ENCODE results near the gene LRRC71.

Gene LRRC71

DNA sequence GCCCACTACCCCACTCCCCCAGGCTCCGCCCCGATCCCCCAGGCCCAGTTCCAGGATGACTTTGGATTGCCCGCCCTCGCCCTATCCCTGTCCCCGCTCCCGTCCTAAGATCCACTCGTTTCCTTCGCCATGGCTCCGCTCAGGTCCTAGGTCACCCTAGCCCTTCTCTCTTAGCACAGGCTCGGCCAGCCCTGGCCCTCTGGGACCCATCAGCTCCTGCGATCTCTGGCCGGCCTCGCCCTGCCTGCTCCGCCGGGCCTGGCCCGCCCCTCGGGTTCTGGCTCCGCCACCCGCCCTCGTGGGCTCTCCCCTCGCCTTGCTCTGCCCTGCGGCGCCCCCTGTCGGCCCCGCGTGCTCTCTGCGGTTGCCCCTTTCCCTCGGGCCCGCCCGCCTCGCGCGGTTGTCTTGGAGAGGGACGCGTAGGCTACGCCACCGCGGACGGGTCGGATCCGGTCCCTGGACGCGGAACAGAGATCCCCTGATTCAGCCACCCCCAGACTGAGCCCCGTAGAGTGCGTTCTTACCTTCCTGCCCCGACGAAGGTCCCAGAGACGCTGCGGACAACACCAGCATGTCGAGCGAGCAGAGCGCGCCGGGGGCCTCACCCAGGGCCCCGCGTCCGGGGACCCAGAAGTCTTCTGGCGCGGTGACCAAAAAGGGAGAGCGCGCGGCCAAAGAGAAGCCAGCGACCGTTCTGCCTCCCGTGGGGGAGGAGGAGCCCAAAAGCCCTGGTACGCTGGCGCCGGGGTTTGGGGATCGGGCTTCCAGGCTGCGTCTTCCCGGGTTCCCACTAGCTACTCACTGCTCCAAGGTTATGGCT, at the start of gene LRRC71:
Gene LRRC71 (plus strand): TSS at position 400 of the 820 bp plus-strand sequence. CDS start 172 bp downstream, at position 572.
- in situ Hi-C loops (cut with MboI; ENCODE audit: low sequenced_read_pairs): no loop called here

DNA sequence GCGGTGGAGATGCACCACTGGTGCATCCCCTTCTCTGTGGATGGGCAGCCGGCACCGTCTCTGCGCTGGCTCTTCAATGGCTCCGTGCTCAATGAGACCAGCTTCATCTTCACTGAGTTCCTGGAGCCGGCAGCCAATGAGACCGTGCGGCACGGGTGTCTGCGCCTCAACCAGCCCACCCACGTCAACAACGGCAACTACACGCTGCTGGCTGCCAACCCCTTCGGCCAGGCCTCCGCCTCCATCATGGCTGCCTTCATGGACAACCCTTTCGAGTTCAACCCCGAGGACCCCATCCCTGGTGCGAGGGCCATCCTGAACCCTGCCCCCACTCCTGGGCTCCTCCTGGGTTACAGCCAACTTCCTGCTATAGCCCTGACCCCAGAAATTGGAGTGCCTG, 46.8 kb upstream of the LRRC71 start:
- in situ Hi-C loops (cut with MboI; ENCODE audit: low sequenced_read_pairs): no loop called here

DNA sequence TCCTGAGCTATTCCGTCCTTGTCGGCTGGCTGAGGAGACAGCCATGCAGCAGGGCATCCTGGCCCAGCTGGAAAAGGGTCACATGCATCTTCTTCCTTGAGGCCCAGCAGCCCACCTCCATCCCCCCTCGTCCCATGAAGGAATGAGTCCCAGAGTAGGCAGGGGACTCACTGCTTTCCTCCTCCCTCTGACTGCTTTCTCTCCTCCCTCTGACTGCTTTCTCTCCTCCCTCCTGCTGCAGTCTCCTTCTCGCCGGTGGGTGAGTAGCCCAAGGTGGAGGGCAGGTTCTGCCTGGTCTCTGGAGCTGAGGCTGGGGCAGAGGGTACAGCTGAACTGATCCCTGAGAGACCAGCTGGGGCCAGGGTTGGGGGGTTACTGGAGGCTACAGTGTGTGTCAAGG, 46.3 kb upstream of the LRRC71 start:
- in situ Hi-C loops (cut with MboI; ENCODE audit: low sequenced_read_pairs): no loop called here

GRCh38 chr1:156874572-156875340, 45.7 kb upstream of the LRRC71 start:
- in situ Hi-C loops (cut with MboI; ENCODE audit: low sequenced_read_pairs): no loop called here

- in situ Hi-C loops (cut with MboI; ENCODE audit: low sequenced_read_pairs): no loop called here
These were observed 45.2 kb upstream of the LRRC71 start for GRCh38 chr1:156875341-156875615.

DNA sequence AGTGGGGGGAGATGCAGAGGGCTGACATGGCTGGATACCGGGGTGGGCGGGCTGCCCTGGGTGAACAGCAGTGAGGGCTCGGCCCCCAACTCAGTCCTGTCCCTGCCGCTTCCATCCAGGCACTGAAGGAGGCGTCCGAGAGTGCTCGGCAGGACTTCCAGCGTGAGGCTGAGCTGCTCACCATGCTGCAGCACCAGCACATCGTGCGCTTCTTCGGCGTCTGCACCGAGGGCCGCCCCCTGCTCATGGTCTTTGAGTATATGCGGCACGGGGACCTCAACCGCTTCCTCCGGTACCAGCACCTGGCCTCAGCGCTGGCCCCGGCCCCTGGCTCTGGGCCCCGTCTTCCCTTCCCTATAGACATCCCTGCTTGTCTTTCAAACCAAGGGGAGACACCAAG, 44.2 kb upstream of the LRRC71 start:
- in situ Hi-C loops (cut with MboI; ENCODE audit: low sequenced_read_pairs): no loop called here

GRCh38 chr1:156877433-156878170, 42.8 kb upstream of the LRRC71 start:
- in situ Hi-C loops (cut with MboI; ENCODE audit: low sequenced_read_pairs): no loop called here

- in situ Hi-C loops (cut with MboI; ENCODE audit: low sequenced_read_pairs): loop anchor here (10.0 kb wide), 1 partner anchor 85 kb away; no protein-coding TSS in a partner anchor
These were observed 40.6 kb upstream of the LRRC71 start for GRCh38 chr1:156879876-156880275.

- in situ Hi-C loops (cut with MboI; ENCODE audit: low sequenced_read_pairs): loop anchor here (10.0 kb wide), 1 partner anchor 86 kb away; no protein-coding TSS in a partner anchor
These were observed 40.0 kb upstream of the LRRC71 start for GRCh38 chr1:156880473-156880872.

GRCh38 chr1:156881101-156881500, 39.3 kb upstream of the LRRC71 start:
- in situ Hi-C loops (cut with MboI; ENCODE audit: low sequenced_read_pairs): loop anchor here (10.0 kb wide), 1 partner anchor 86 kb away; no protein-coding TSS in a partner anchor

GRCh38 chr1:156881663-156882062, 38.8 kb upstream of the LRRC71 start:
- in situ Hi-C loops (cut with MboI; ENCODE audit: low sequenced_read_pairs): loop anchor here (10.0 kb wide), 1 partner anchor 87 kb away; no protein-coding TSS in a partner anchor

DNA sequence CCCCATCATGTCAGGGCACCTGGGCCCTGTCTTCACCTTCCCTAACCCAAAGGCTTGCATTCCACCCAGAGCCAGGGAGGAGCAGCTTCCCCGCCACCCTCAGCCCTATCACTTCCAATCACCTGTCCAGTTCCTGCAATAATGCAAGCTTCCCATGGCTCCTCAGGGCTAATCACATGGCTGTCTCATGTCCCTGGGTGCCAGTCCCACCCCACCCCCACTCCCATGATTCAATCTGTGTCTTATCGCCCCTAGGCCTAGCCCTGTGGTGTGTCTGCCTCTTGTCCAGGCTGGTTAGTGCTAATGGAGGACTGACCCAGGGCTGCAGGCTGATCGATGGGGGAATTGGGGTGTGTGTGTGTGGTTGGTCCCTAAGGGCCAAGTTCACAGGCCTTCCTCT, 37.9 kb upstream of the LRRC71 start:
- in situ Hi-C loops (cut with MboI; ENCODE audit: low sequenced_read_pairs): loop anchor here (10.0 kb wide), 1 partner anchor 88 kb away; no protein-coding TSS in a partner anchor

DNA sequence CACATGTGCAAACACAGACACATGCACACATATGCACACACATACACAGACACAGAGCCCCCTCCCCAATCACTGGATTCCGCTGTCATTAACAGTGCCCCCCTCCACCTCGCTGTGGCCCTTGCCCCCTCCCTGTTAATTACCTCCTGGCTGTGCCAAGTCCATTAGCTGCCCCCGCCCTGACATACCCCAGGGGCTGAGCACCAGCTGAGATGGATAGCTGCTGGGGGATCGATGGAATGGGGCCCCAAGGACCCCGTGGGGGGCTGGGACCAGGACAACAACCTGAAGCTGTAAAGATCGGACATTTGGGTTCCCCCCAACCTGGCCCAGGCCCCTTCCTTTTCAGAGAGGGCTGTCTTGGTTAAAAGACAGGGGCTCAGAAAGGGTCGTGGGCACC, 36.5 kb upstream of the LRRC71 start:
- in situ Hi-C loops (cut with MboI; ENCODE audit: low sequenced_read_pairs): loop anchor here (10.0 kb wide), 1 partner anchor 89 kb away; no protein-coding TSS in a partner anchor

GRCh38 chr1:156884560-156885184, 35.8 kb upstream of the LRRC71 start:
- in situ Hi-C loops (cut with MboI; ENCODE audit: low sequenced_read_pairs): loop anchor here (10.0 kb wide), 1 partner anchor 90 kb away; no protein-coding TSS in a partner anchor

DNA sequence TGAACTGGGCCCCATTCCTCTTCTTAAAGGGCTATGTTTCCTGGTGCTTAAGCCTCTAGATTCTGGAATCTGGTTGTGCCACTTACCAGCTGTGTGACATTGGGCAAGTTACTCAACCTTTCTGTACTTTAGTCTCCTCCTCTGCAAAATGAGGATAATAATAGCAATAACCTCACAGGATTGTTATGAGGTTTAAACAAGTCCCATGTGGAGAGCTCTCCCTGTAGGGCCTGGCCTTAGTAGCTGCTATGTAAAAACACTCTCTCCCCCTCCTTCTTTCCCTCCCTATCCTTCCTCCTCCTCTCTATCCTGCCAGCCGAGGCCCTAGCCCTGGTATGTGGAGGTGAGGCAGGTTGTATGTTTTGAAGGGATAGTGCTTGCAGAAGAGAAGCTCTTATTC, 35.1 kb upstream of the LRRC71 start:
- in situ Hi-C loops (cut with MboI; ENCODE audit: low sequenced_read_pairs): loop anchor here (10.0 kb wide), 1 partner anchor 91 kb away; no protein-coding TSS in a partner anchor

GRCh38 chr1:156885880-156886355, 34.5 kb upstream of the LRRC71 start:
- in situ Hi-C loops (cut with MboI; ENCODE audit: low sequenced_read_pairs): loop anchor here (10.0 kb wide), 1 partner anchor 91 kb away; no protein-coding TSS in a partner anchor

- in situ Hi-C loops (cut with MboI; ENCODE audit: low sequenced_read_pairs): loop anchor here (10.0 kb wide), 1 partner anchor 92 kb away; no protein-coding TSS in a partner anchor
These were observed 33.7 kb upstream of the LRRC71 start for GRCh38 chr1:156886583-156887281.

- in situ Hi-C loops (cut with MboI; ENCODE audit: low sequenced_read_pairs): loop anchor here (10.0 kb wide), 1 partner anchor 93 kb away; no protein-coding TSS in a partner anchor
These were observed 33.1 kb upstream of the LRRC71 start for GRCh38 chr1:156887317-156887716.

DNA sequence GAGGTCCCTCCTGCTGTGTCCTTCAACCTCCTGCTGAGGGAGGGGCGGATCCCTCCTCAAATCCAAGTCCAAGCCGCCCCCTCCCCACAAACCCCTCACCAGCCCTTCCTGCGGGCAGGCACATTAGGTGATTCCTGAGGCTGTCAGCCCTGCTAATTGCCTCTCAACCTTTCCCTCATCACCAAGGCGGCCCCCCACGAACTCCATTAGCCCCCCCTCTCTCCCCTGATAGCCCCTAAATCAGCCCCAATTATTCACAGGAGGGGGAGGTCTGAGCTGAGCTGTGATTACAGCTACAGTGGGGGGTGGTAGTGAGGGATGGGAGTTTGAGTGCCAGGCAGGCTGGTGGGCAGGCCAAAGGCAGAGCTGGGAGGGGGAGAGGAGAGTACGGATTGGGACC, 32.7 kb upstream of the LRRC71 start:
- in situ Hi-C loops (cut with MboI; ENCODE audit: low sequenced_read_pairs): loop anchor here (10.0 kb wide), 1 partner anchor 93 kb away; no protein-coding TSS in a partner anchor

Data from HL-60/S4 treated with phorbol 12-myristate 13-acetate at 8.2 ng/mL for 4 days and 3 days (cell line).